HEK293 (cell line): ENCODE data around the gene SVOP.

Experiments used
- CTCF ChIA-PET: fragments of 350-600 bp; formaldehyde crosslinking; extraction: SDS; loops from one replicate; lab custom pipeline; 2021; ENCODE audit warnings: antibody characterized with exemption; lab: Yijun Ruan, JAX
- POLR2A ChIA-PET: fragments of 300-600 bp; formaldehyde crosslinking; extraction: SDS; loops from one replicate; lab custom pipeline; 2020; ENCODE audit warnings: antibody characterized with exemption, inconsistent platforms; lab: Yijun Ruan, JAX
- H3K27ac ChIP-seq: fragments of 200-500 bp; sonication (Bioruptor generic); 2 replicates; pipeline ENCODE4 v1.5.1; 2014; ENCODE audit warnings: low read depth, low read length, control low read depth, inconsistent platforms; ENCODE audit errors: extremely low read depth
- H3K36me3 ChIP-seq, 2 experiments: fragments of 200-500 bp in 1 of 2; sonication (Bioruptor generic) in 1 of 2; 1 replicate in 1 of 2; 2 replicates in 1 of 2; pipeline ENCODE4 v1.5.1; 2014 to 2017; ENCODE audit warnings: inconsistent platforms in 2 of 2, low read length in 2 of 2; ENCODE audit not compliant: control insufficient read depth in 2 of 2, insufficient read depth in 1 of 2
- H3K4me1 ChIP-seq: fragments of 200-500 bp; sonication (Bioruptor generic); 2 replicates; pipeline ENCODE4 v1.5.1; 2014; ENCODE audit warnings: mild to moderate bottlenecking, low read length, inconsistent platforms; ENCODE audit not compliant: control insufficient read depth, insufficient read depth
- H3K4me3 ChIP-seq: 2 replicates; pipeline ENCODE4 v1.5.1; 2011; ENCODE audit warnings: low read depth, mild to moderate bottlenecking, control low read depth, low read length, moderate library complexity
- H3K9me3 ChIP-seq: fragments of 200-500 bp; sonication (Bioruptor generic); 2 replicates; pipeline ENCODE4 v1.5.1; 2014; ENCODE audit warnings: low read depth, low read length, inconsistent platforms; ENCODE audit not compliant: control insufficient read depth, insufficient read depth
- FEZF1 ChIP-seq: fragments of 450-650 bp; formaldehyde crosslinking; IDR thresholded peaks from 2 replicates; pipeline ENCODE4 v1.5.1; 2016; ENCODE audit warnings: missing biosample characterization, missing genetic modification characterization
- GLI2 ChIP-seq: fragments of 450-650 bp; formaldehyde crosslinking; IDR thresholded peaks from 2 replicates; pipeline ENCODE4; 2017; ENCODE audit warnings: missing biosample characterization, missing genetic modification characterization, low read depth, borderline replicate concordance
- GLI4 ChIP-seq: fragments of 450-650 bp; formaldehyde crosslinking; IDR thresholded peaks from 2 replicates; pipeline ENCODE4 v1.5.1; 2016; ENCODE audit warnings: missing biosample characterization, missing genetic modification characterization
- KLF1 ChIP-seq: fragments of 450-650 bp; formaldehyde crosslinking; IDR thresholded peaks from 2 replicates; pipeline ENCODE4 v1.5.1; 2016; ENCODE audit warnings: missing biosample characterization, missing genetic modification characterization
- SALL2 ChIP-seq: fragments of 450-650 bp; formaldehyde crosslinking; IDR thresholded peaks from 2 replicates; pipeline ENCODE4 v1.5.0; 2017; ENCODE audit warnings: missing biosample characterization, mild to moderate bottlenecking, missing genetic modification characterization, borderline replicate concordance
- SCRT2 ChIP-seq: fragments of 450-650 bp; formaldehyde crosslinking; IDR thresholded peaks from 2 replicates; pipeline ENCODE4 v1.5.1; 2016; ENCODE audit warnings: missing biosample characterization, missing genetic modification characterization
- SP3 ChIP-seq: fragments of 450-650 bp; formaldehyde crosslinking; IDR thresholded peaks from 2 replicates; pipeline ENCODE4 v1.5.1; 2016; ENCODE audit warnings: missing biosample characterization, missing genetic modification characterization
- SP7 ChIP-seq: fragments of 450-650 bp; formaldehyde crosslinking; IDR thresholded peaks from 2 replicates; pipeline ENCODE4 v1.5.1; 2016; ENCODE audit warnings: missing biosample characterization, missing genetic modification characterization
- ZBTB1 ChIP-seq: fragments of 450-650 bp; formaldehyde crosslinking; IDR thresholded peaks from 2 replicates; pipeline ENCODE4 v1.5.1; 2016; ENCODE audit warnings: missing biosample characterization, missing genetic modification characterization
- ZBTB8A ChIP-seq: fragments of 450-650 bp; formaldehyde crosslinking; IDR thresholded peaks from 2 replicates; pipeline ENCODE4 v1.5.1; 2016; ENCODE audit warnings: missing biosample characterization, missing genetic modification characterization
- ZFP3 ChIP-seq: fragments of 450-650 bp; formaldehyde crosslinking; IDR thresholded peaks from 2 replicates; pipeline ENCODE4 v1.5.1; 2016; ENCODE audit warnings: low read depth, missing biosample characterization, missing genetic modification characterization
- ZFP41 ChIP-seq: fragments of 450-650 bp; formaldehyde crosslinking; IDR thresholded peaks from 2 replicates; pipeline ENCODE4 v1.5.1; 2016; ENCODE audit warnings: missing biosample characterization, missing genetic modification characterization, borderline replicate concordance
- ZNF157 ChIP-seq: fragments of 450-650 bp; formaldehyde crosslinking; IDR thresholded peaks from 2 replicates; pipeline ENCODE4 v1.5.1; 2016; ENCODE audit warnings: missing biosample characterization, missing genetic modification characterization
- ZNF19 ChIP-seq: fragments of 450-650 bp; formaldehyde crosslinking; IDR thresholded peaks from 2 replicates; pipeline ENCODE4; 2016; ENCODE audit warnings: missing biosample characterization, missing genetic modification characterization, low read depth
- ZNF274 ChIP-seq, 2 experiments: fragments of 200-500 bp in 1 of 2; fragments of 450-650 bp in 1 of 2; sonication (Bioruptor generic) in 1 of 2; formaldehyde crosslinking in 1 of 2; IDR thresholded peaks; 2 replicates each; pipeline versions ENCODE4 v1.5.1 to v1.6.1; 2014 to 2016; ENCODE audit warnings: borderline replicate concordance in 1 of 2, inconsistent platforms in 1 of 2, low read length in 1 of 2, missing biosample characterization in 1 of 2, missing genetic modification characterization in 1 of 2
- ZNF37A ChIP-seq: fragments of 450-650 bp; IDR thresholded peaks from 2 replicates; pipeline ENCODE4 v1.5.1; 2018; ENCODE audit warnings: missing biosample characterization, missing genetic modification characterization
- ZNF514 ChIP-seq: fragments of 450-650 bp; formaldehyde crosslinking; IDR thresholded peaks from 2 replicates; pipeline ENCODE4 v1.5.1; 2016; ENCODE audit warnings: missing biosample characterization, missing genetic modification characterization
- ZNF600 ChIP-seq: fragments of 450-650 bp; formaldehyde crosslinking; IDR thresholded peaks from 2 replicates; pipeline ENCODE4 v1.5.1; 2016; ENCODE audit warnings: missing biosample characterization, missing genetic modification characterization
- ZNF610 ChIP-seq: fragments of 450-650 bp; formaldehyde crosslinking; IDR thresholded peaks from 2 replicates; pipeline ENCODE4 v1.5.1; 2016; ENCODE audit warnings: missing biosample characterization, missing genetic modification characterization, borderline replicate concordance
- ZNF621 ChIP-seq: fragments of 450-650 bp; formaldehyde crosslinking; IDR thresholded peaks from 2 replicates; pipeline ENCODE4 v1.5.1; 2017; ENCODE audit warnings: missing biosample characterization, missing genetic modification characterization
- ZNF660 ChIP-seq: fragments of 450-650 bp; IDR thresholded peaks from 2 replicates; pipeline ENCODE4 v1.5.1; 2018; ENCODE audit warnings: missing biosample characterization, mild to moderate bottlenecking, missing genetic modification characterization
- ZNF768 ChIP-seq: fragments of 450-650 bp; formaldehyde crosslinking; IDR thresholded peaks from 2 replicates; pipeline ENCODE4 v1.5.1; 2018; ENCODE audit warnings: missing biosample characterization, mild to moderate bottlenecking, missing genetic modification characterization
- ZNF785 ChIP-seq: fragments of 450-650 bp; formaldehyde crosslinking; IDR thresholded peaks from 2 replicates; pipeline ENCODE4 v1.5.1; 2016; ENCODE audit warnings: missing biosample characterization, missing genetic modification characterization
- TF ChIP-seq, protein P1 (sequence below): fragments of 450-650 bp; formaldehyde crosslinking; IDR thresholded peaks from 2 replicates; pipeline ENCODE4; 2016; ENCODE audit warnings: missing biosample characterization, missing genetic modification characterization
- TF ChIP-seq, protein P2 (sequence below): fragments of 450-650 bp; formaldehyde crosslinking; IDR thresholded peaks from 2 replicates; pipeline ENCODE4 v1.5.1; 2016; ENCODE audit warnings: missing biosample characterization, missing genetic modification characterization

Gene SVOP

DNA sequence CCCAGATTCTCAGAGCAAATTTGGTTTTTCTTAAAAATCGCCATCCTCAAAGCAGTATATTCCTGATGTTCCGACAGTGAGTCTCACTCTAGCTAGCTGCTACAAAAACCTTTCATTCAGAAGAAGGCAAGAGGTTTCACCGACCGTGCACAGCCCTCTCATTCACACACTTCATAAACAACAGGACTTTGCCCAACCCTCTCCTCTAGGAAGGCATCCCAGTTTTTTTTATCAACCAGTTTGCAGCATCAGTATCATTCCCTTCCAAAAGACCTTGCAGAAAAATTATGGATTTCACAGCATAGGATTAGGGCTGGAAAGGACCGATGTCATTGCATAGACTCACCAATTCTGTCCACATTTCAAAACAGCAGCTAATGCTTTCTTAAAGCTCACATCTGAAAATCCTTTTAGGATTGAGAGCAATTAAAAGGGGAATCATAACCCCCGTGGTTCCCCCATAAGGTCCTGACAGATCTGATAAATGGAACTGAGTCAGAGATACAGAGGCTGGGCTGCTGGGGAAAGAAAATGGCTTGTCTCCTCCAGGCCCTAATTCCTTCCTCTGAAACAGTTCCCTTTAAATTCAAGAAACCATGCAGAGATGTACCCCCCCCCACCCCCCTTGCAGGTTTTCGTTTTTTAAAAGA lies 597 bp downstream of the SVOP start (continued):
- TF ChIP-seq FEZF1 (tag by site-specific recombination), result no peak
- TF ChIP-seq ZNF610 (tag by site-specific recombination), result no peak
- no peak for TF ChIP-seq ZNF514 (tag by site-specific recombination)

DNA sequence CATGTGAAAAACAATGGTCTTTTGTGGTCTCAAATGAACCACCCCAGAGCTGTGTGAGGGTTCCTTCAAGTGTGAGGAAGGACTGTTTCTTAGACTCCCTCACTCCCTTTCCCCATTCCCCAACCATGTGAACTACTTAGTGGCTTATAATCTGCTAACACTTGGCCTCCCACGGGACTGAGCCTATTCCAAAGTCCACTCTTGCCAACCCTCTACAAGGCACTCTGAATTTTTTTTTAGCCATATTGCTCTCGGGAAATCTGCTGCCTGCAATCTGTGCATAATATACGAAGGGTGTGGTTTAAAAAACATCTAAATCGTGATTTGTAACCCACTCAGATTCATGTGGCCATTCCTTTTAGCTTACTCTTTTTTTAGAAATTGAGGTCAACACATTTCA lies 2.6 kb downstream of the SVOP start:
- ChIA-PET POLR2A (no interaction called here), CTCF (interaction anchor here (0.9 kb wide), 1 partner anchor 40 kb away, joined by 3 read pairs; no protein-coding TSS in a partner anchor)
- Histone ChIP-seq H3K4me3 (no peak overlapping the region), H3K9me3 (no peaks in the 10 kb centered on the region), H3K36me3 (no peaks in the 10 kb centered on the region)
- TF ChIP-seq ZFP41 (tag by site-specific recombination) (no peak), GLI2 (tag by site-specific recombination) (no peak), ZNF768 (tag by site-specific recombination) (no peak), SALL2 (tag by site-specific recombination) (no peak), SCRT2 (tag by site-specific recombination) (no peak), ZNF785 (no peak), ZNF157 (tag by site-specific recombination) (no peak), ZBTB8A (tag by site-specific recombination) (no peak), SP3 (tag by site-specific recombination) (no peak), GLI4 (tag by site-specific recombination) (no peak), ZNF600 (tag by site-specific recombination) (no peak), ZNF37A (no peak), KLF1 (tag by site-specific recombination) (no peak), ZNF621 (tag by site-specific recombination) (no peak), SP7 (no peak), ZNF274 (IDR thresholded peaks at IDR 0.05; ENCODE audit: low read length) (no peak), ZNF274 (tag by site-specific recombination; IDR thresholded peaks at IDR 0.05; ENCODE audit: borderline replicate concordance) (no peak), ZNF660 (no peak), ZFP3 (tag by site-specific recombination) (no peak)
- TF ChIP-seq, protein P1, sequence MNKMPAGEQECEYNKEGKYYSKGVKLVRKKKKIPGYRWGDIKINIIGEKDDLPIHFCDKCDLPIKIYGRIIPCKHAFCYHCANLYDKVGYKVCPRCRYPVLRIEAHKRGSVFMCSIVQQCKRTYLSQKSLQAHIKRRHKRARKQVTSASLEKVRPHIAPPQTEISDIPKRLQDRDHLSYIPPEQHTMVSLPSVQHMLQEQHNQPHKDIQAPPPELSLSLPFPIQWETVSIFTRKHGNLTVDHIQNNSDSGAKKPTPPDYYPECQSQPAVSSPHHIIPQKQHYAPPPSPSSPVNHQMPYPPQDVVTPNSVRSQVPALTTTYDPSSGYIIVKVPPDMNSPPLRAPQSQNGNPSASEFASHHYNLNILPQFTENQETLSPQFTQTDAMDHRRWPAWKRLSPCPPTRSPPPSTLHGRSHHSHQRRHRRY (tag by site-specific recombination), result no peak
- TF ChIP-seq, protein P2, sequence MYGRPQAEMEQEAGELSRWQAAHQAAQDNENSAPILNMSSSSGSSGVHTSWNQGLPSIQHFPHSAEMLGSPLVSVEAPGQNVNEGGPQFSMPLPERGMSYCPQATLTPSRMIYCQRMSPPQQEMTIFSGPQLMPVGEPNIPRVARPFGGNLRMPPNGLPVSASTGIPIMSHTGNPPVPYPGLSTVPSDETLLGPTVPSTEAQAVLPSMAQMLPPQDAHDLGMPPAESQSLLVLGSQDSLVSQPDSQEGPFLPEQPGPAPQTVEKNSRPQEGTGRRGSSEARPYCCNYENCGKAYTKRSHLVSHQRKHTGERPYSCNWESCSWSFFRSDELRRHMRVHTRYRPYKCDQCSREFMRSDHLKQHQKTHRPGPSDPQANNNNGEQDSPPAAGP (tag by site-specific recombination), result no peak
- TF ChIP-seq, all 188 proteins: peak for 0
- Histone ChIP-seq H3K27ac (no peak overlapping the region), H3K4me1 (no peaks in the 10 kb centered on the region)

DNA sequence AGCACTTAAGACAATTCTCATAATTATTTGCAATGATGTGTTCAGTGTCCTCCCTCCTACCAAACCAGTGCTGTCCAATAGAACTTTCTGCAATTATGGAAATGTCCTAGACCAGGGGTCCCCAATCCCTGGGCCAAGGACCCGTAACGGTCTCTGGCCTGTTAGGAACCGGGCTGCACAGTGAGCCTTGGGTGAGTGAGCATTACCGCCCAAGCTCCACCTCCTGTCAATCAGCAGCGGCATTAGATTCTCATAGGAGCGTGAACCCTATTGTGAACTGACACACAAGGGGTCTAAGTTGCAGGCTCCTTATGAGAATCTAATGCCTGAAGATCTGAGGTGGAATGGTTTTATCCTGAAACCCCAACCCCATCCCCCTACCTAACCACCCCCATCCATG lies 3.9 kb downstream of the SVOP start:
- H3K27ac ChIP-seq, result no peak overlapping the region
- no peaks in the 10 kb centered on the region for H3K9me3 ChIP-seq
- H3K4me1 ChIP-seq, result no peaks in the 10 kb centered on the region
- no peak overlapping the region for H3K4me3 ChIP-seq
- ChIA-PET POLR2A (interaction anchor here (0.6 kb wide), 1 partner anchor 136 kb away, joined by 5 read pairs; no protein-coding TSS in a partner anchor), CTCF (no interaction called here)
- TF ChIP-seq ZNF19 (tag by site-specific recombination) (no peak), ZBTB1 (tag by site-specific recombination) (no peak)
- TF ChIP-seq, all 188 proteins: peak for 0
- H3K36me3 ChIP-seq, result no peaks in the 10 kb centered on the region
